Colonic mucosa (tissue), 4 donors: ENCODE data around the gene BEND3. TPM values are rescaled to one million over a fixed set of nuclear protein-coding genes. Genes with fewer than 3 reads are reported as not detected.

Experiments used
- DNase-seq: peaks from one replicate; pipeline ENCODE4 v3.0.0-alpha.2; 2020
- H3K27ac ChIP-seq: fragments of 200-600 bp; one replicate; pipeline ENCODE4 v1.8.0; 2021
- H3K27me3 ChIP-seq: fragments of 200-600 bp; one replicate; pipeline ENCODE4 v1.8.0; 2021
- H3K36me3 ChIP-seq: fragments of 200-600 bp; one replicate; pipeline ENCODE4 v1.8.0; 2021
- H3K4me1 ChIP-seq: fragments of 200-600 bp; one replicate; pipeline ENCODE4 v1.8.0; 2021; ENCODE audit warnings: mild to moderate bottlenecking
- H3K4me3 ChIP-seq: fragments of 200-600 bp; one replicate; pipeline ENCODE4 v1.8.0; 2021
- H3K9ac ChIP-seq, 2 donors: one replicate each; pipeline ENCODE4 v1.7.0; 2013; ENCODE audit warnings: control low read depth in 2 of 2, low read depth in 2 of 2, low read length in 2 of 2
- H3K9me3 ChIP-seq: fragments of 200-600 bp; one replicate; pipeline ENCODE4 v1.8.0; 2021
- intact Hi-C: fragments of 100-400 bp; cut with DNase I; formaldehyde crosslinking; loops from one replicate; pipeline ENCODE4 v1.14.1; 2022
- total RNA-seq, 2 donors: library from RNA; stranded (reverse); fragmentation: NEBNext Ultra II Directional in 1 of 2; extraction: Animal tissue kit (Norgen Biotek cat#: 25700) in 1 of 2; gene quantifications; one replicate each; pipeline ENCODE4 v1.2.1, GENCODE V29; 2021
- TF ChIP-seq, protein P1 (sequence below): fragments of 200-600 bp; IDR thresholded peaks from one replicate; pipeline ENCODE4 v1.8.0; 2022; ENCODE audit warnings: antibody characterized with exemption, mild to moderate bottlenecking
- donor health status: healthy.
- donor health status: DM: no; HTN: no; CAD: no.
- donor health status: DM: no; HTN: no; CAD: no.

Gene BEND3
- total RNA-seq, 2 donors from 2014 or later = 4.4 to 11.2 TPM

DNA sequence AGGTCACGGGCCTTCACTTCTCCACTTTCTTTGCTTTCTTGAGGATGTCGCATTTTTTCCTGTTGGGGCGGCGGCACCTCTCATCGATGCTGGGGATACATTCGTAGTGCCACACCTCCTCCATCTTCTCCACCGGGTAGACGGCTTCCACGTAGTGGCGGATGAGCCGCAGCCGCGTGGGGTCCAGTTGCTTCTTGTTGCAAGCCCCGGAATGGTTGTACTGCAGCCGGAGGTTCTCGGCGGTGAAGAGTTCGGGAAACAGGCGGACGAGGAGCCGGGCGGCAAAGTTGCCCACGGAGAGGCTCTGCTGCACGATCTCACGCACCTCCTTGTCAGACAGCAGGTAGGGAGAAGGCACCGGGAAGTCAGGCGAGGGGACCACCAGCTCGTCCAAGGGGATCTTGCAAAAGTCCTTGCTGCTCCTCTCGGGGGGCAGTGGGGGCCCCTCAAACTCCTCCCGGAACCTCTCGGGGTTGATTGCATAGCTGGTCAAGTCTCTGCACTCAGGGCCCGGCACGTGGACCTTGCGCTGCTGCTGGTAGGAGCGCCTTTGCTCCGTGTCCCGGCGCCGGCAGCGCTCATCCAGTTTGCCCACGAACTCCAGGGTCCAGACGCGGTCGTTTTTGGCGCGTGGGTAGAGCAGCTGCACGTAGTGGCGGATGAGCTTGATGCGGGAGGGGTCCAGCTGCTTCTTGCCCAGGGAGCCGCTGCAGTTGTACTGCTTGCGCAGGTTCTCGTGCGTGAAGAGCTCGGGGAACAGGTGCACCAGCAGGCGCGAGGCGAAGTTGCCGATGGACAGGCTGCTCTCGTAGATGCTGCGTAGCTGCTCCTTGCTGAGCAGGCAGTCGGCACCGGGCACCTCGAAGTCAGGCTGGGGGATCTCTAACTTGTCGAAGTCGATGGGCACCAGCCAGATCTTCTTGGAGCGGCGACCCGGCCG is 46.4 kb downstream of the BEND3 start:
- Histone ChIP-seq H3K4me3 (no peak overlapping the region), H3K36me3 (no peaks in the 10 kb centered on the region), H3K27me3 (no peaks in the 10 kb centered on the region), H3K9ac (no peak overlapping the region), H3K27ac (no peak overlapping the region), H3K4me1 (no peaks in the 10 kb centered on the region), H3K9me3 (no peaks in the 10 kb centered on the region)
- TF ChIP-seq, protein P1, sequence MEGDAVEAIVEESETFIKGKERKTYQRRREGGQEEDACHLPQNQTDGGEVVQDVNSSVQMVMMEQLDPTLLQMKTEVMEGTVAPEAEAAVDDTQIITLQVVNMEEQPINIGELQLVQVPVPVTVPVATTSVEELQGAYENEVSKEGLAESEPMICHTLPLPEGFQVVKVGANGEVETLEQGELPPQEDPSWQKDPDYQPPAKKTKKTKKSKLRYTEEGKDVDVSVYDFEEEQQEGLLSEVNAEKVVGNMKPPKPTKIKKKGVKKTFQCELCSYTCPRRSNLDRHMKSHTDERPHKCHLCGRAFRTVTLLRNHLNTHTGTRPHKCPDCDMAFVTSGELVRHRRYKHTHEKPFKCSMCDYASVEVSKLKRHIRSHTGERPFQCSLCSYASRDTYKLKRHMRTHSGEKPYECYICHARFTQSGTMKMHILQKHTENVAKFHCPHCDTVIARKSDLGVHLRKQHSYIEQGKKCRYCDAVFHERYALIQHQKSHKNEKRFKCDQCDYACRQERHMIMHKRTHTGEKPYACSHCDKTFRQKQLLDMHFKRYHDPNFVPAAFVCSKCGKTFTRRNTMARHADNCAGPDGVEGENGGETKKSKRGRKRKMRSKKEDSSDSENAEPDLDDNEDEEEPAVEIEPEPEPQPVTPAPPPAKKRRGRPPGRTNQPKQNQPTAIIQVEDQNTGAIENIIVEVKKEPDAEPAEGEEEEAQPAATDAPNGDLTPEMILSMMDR = no peak
- intact Hi-C loops = no loop called here
- DNase-seq = no peak

DNA sequence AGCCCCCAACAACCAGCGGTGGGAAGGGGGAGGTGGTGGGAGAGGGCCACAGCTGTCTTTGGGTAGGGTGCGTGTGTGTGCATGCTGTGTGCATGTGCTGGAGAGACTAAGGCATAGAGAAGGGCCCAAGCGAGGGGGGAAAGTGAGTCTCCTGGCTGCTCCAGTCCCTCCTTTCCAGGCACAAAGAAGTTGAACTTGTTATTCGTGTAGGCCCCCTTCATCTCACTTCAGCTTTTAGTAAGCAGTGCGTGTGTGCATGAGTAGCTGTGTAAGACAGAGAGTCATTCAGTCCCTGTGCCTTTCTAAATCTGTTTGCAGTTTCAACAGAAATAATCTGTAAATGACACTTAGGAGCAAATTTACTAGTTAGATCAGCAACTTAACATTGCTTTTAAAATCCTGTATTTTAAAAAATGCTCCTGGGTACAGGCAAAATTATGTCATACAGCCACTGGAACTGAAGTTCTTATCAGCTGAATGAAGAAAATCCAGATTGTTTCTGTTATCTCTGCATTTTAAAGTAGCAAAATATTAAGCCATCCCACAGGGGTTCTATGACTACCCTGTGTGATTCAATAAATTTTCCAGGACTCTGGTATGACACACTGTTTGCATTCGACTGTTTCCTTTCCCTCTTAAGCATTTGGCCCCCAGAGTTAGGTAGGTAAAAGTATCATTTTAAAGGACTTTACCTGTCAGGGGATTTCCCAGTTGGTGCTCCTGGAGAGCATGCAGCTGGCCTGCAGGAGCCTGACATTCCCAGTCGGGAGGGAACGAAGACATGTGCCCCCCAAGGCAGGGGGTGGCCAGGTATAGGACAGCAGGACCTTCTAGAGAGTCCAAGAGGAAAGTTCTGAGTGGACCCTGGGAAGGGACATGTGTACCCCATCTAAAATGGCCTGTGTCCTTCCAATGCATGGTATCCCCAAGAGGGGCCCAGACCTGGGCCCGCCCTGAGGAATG is 48.3 kb downstream of the BEND3 start:
- intact Hi-C loops = no loop called here
- no peak for DNase-seq
- H3K36me3 ChIP-seq = no peaks in the 10 kb centered on the region
- H3K9ac ChIP-seq = no peak overlapping the region
- TF ChIP-seq, protein P1 = no peak
- H3K9me3 ChIP-seq = no peaks in the 10 kb centered on the region
- H3K4me3 ChIP-seq = no peak overlapping the region
- H3K27me3 ChIP-seq = no peaks in the 10 kb centered on the region
- H3K27ac ChIP-seq = no peak overlapping the region
- H3K4me1 ChIP-seq = no peaks in the 10 kb centered on the region

DNA sequence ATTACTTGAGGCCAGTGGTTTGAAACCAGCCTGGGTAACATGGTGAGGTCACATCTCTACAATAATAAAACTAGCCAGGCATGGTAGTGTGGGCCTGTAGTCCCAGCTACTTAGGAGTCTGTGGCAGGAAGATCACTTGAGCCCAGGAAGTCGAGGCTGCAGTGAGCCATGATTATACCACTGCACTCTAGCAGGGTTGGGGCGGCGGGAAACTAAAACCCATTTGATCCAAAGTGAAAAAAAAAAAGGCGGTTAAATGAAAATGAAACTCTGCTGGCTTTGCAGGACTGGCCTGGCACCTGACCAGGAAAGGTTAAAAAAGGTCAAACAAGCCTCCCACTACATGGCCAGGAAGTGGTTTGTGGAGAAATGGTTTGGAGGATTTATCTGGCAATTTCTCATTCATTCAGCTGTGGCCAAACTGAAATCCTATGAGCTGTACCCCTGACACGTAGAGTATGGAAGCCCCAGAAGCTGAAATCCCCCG is 50.7 kb downstream of the BEND3 start:
- no peaks in the 10 kb centered on the region for H3K9me3 ChIP-seq
- H3K27ac ChIP-seq = no peak overlapping the region
- TF ChIP-seq, protein P1 = no peak
- no peak overlapping the region for H3K9ac ChIP-seq
- peak; percentile 25 for DNase-seq
- H3K4me1 ChIP-seq = no peaks in the 10 kb centered on the region
- no peak overlapping the region for H3K4me3 ChIP-seq
- intact Hi-C loops = no loop called here
- H3K36me3 ChIP-seq = no peaks in the 10 kb centered on the region
- no peaks in the 10 kb centered on the region for H3K27me3 ChIP-seq

DNA sequence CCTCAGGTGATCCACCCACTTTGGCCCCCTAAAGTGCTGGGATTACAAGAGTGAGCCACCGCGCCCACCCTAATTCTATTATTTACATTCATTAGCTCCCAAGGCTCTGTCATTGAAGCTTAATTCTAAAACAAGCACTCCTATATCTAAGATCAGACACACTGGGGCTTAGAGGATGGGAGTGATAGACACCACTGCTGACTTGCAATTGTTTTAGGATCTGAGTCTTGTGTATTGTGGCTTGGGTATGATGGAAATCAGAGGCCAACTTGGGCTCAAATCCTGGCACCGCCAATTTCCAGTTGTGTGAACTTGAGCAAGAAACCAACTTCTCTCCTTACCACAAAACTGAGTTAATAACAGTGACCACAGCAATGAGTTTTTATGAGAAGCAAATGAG is 52.6 kb downstream of the BEND3 start:
- H3K36me3 ChIP-seq = no peaks in the 10 kb centered on the region
- H3K9me3 ChIP-seq = no peaks in the 10 kb centered on the region
- intact Hi-C loops = no loop called here
- no peak for DNase-seq
- H3K9ac ChIP-seq = no peak overlapping the region
- TF ChIP-seq, protein P1 = no peak
- H3K27ac ChIP-seq = no peak overlapping the region
- no peak overlapping the region for H3K4me3 ChIP-seq
- no peaks in the 10 kb centered on the region for H3K27me3 ChIP-seq
- H3K4me1 ChIP-seq = no peaks in the 10 kb centered on the region
